DMS153 treated with DMSO at 0.1 percent for 48 hours (cell line): Measurements from ENCODE around the gene PRSS2.
"Not testable (repeated sequence)": the region's sequence is repeated elsewhere in the genome, so short reads cannot be mapped to it uniquely, and the experiment has no call there.

Experiments
- DNase-seq: peaks from one replicate; lab custom pipeline; 2025; ENCODE audit not compliant: unreplicated experiment; lab: John Stamatoyannopoulos, UW

The PRSS2 gene

GRCh38 chr7:142758312-142758711 is 12.5 kb upstream of the PRSS2 start:
- DNase-seq = not testable (repeated sequence)

- no peak for DNase-seq
These were observed 11.3 kb upstream of the PRSS2 start for GRCh38 chr7:142759433-142759832.

GRCh38 chr7:142760071-142760642 is 10.6 kb upstream of the PRSS2 start:
- no peak for DNase-seq

GRCh38 chr7:142761606-142762005 is 9.2 kb upstream of the PRSS2 start:
- not testable (repeated sequence) for DNase-seq

GRCh38 chr7:142762104-142762503 is 8.7 kb upstream of the PRSS2 start:
- no peak for DNase-seq

GRCh38 chr7:142767451-142767850 is 3.3 kb upstream of the PRSS2 start:
- no peak for DNase-seq

GRCh38 chr7:142767861-142768260 is 2.9 kb upstream of the PRSS2 start:
- no peak for DNase-seq

GRCh38 chr7:142768885-142769284 is 1.9 kb upstream of the PRSS2 start:
- not testable (repeated sequence) for DNase-seq

GRCh38 chr7:142771353-142771723 is 568 bp downstream of the PRSS2 start:
- no peak for DNase-seq

GRCh38 chr7:142772051-142772450 is 1.3 kb downstream of the PRSS2 start:
- no peak for DNase-seq

- no peak for DNase-seq
These were observed 1.9 kb downstream of the PRSS2 start for GRCh38 chr7:142772673-142773072.

GRCh38 chr7:142773230-142773629 is 2.5 kb downstream of the PRSS2 start:
- no peak for DNase-seq

- no peak for DNase-seq
These were observed 3.4 kb downstream of the PRSS2 start for GRCh38 chr7:142773937-142774744.

GRCh38 chr7:142774826-142775225 is 4.1 kb downstream of the PRSS2 start:
- no peak for DNase-seq

- DNase-seq = not testable (repeated sequence)
These were observed 4.8 kb downstream of the PRSS2 start for GRCh38 chr7:142775351-142776115.

- DNase-seq = no peak
These were observed 5.6 kb downstream of the PRSS2 start for GRCh38 chr7:142776206-142776844.

- not testable (repeated sequence) for DNase-seq
These were observed 6.1 kb downstream of the PRSS2 start for GRCh38 chr7:142776845-142777225.

GRCh38 chr7:142777318-142777717 is 6.5 kb downstream of the PRSS2 start:
- no peak for DNase-seq

GRCh38 chr7:142782922-142783900 is 12.4 kb downstream of the PRSS2 start:
- peak; percentile 85 for DNase-seq

GRCh38 chr7:142784096-142784495 is 13.3 kb downstream of the PRSS2 start:
- DNase-seq = no peak
